CD14-positive monocyte (primary cell): ENCODE measurements around the gene ZNF837. TPM values are rescaled to one million over a fixed set of nuclear protein-coding genes. Genes with fewer than 3 reads are reported as not detected.

ENCODE experiments used
- DNase-seq, 3 donors: peaks; one replicate each; pipeline ENCODE4 v3.0.0-alpha.2; 2011 to 2022
- H2AFZ ChIP-seq: 2 replicates; pipeline ENCODE4 v1.6.0; 2012; ENCODE audit warnings: mild to moderate bottlenecking, low read depth, low read length, inconsistent platforms; ENCODE audit not compliant: insufficient read depth, poor library complexity, severe bottlenecking
- H3K27ac ChIP-seq, 2 donors: 1 replicate in 1 of 2; 2 replicates in 1 of 2; pipeline ENCODE4 v1.5.1; 2012 to 2013; ENCODE audit warnings: low read length in 2 of 2, control low read depth in 1 of 2, inconsistent platforms in 1 of 2, low read depth in 1 of 2, mild to moderate bottlenecking in 1 of 2
- H3K27me3 ChIP-seq, 2 donors: one replicate each; pipeline versions ENCODE4 v1.6.0 to v1.6.1; 2011 to 2013; ENCODE audit warnings: low read length in 2 of 2; ENCODE audit not compliant: control insufficient read depth in 2 of 2, insufficient read depth in 2 of 2
- H3K36me3 ChIP-seq, 2 donors: replicated peaks in 1 of 2; 1 replicate in 1 of 2; 2 replicates in 1 of 2; pipeline versions ENCODE4 v1.5.1 to v1.6.1; 2012 to 2013; ENCODE audit warnings: low read length in 2 of 2, control low read depth in 1 of 2, inconsistent platforms in 1 of 2, mild to moderate bottlenecking in 1 of 2; ENCODE audit not compliant: insufficient read depth in 2 of 2, control insufficient read depth in 1 of 2
- H3K4me1 ChIP-seq, 2 donors: 1 replicate in 1 of 2; 2 replicates in 1 of 2; pipeline versions ENCODE4 v1.5.1 to v1.6.1; 2012 to 2013; ENCODE audit warnings: low read length in 2 of 2, control low read depth in 1 of 2, inconsistent platforms in 1 of 2, mild to moderate bottlenecking in 1 of 2, moderate library complexity in 1 of 2; ENCODE audit not compliant: insufficient read depth in 2 of 2, control insufficient read depth in 1 of 2
- H3K4me2 ChIP-seq: replicated peaks from 2 replicates; pipeline ENCODE3; 2012; ENCODE audit warnings: low read length, moderate library complexity, mild to moderate bottlenecking; ENCODE audit not compliant: poor library complexity, severe bottlenecking; ENCODE audit errors: extremely low read depth
- H3K4me3 ChIP-seq, 3 experiments: fragments of 200-600 bp in 1 of 3; sonication (generic) in 1 of 3; replicated peaks in 1 of 3; 1 replicate in 2 of 3; 2 replicates in 1 of 3; pipeline ENCODE4 v1.5.1; 2011 to 2013; ENCODE audit warnings: low read length in 3 of 3, mild to moderate bottlenecking in 3 of 3, control low read depth in 2 of 3, low read depth in 2 of 3, inconsistent platforms in 1 of 3, moderate library complexity in 1 of 3
- H3K79me2 ChIP-seq: 2 replicates; pipeline ENCODE4 v1.6.0; 2012; ENCODE audit warnings: mild to moderate bottlenecking, control low read depth, inconsistent platforms, low read length, moderate library complexity; ENCODE audit not compliant: insufficient read depth
- H3K9ac ChIP-seq: 2 replicates; pipeline ENCODE4 v1.6.0; 2017; ENCODE audit warnings: low read length, mild to moderate bottlenecking; ENCODE audit not compliant: insufficient read depth, poor library complexity, severe bottlenecking
- H3K9me3 ChIP-seq, 2 donors: replicated peaks in 1 of 2; 1 replicate in 1 of 2; 2 replicates in 1 of 2; pipeline versions ENCODE4 v1.5.1 to v1.6.1; 2012 to 2013; ENCODE audit warnings: low read length in 2 of 2, control low read depth in 1 of 2; ENCODE audit not compliant: control insufficient read depth in 1 of 2, insufficient read depth in 1 of 2
- H4K20me1 ChIP-seq: 2 replicates; pipeline ENCODE4 v1.6.0; 2012; ENCODE audit warnings: mild to moderate bottlenecking, low read length, control low read depth, moderate library complexity; ENCODE audit not compliant: insufficient read depth
- H3K27ac Mint-ChIP-seq, 7 donors: one replicate each; pipeline ENCODE4 v1.8.0; 2020; ENCODE audit warnings: mild to moderate bottlenecking in 7 of 7, mixed read lengths in 7 of 7, moderate library complexity in 6 of 7, inconsistent platforms in 2 of 7
- H3K27me3 Mint-ChIP-seq, 3 donors: one replicate each; pipeline ENCODE4 v1.8.0; 2021 to 2022; ENCODE audit warnings: low read depth in 3 of 3, mild to moderate bottlenecking in 3 of 3, mixed read lengths in 3 of 3, moderate library complexity in 3 of 3, inconsistent platforms in 1 of 3
- H3K36me3 Mint-ChIP-seq, 2 donors: one replicate each; pipeline ENCODE4 v1.8.0; 2020; ENCODE audit warnings: mixed read lengths in 2 of 2, inconsistent platforms in 1 of 2, mild to moderate bottlenecking in 1 of 2
- H3K4me1 Mint-ChIP-seq: one replicate; pipeline ENCODE4 v1.8.0; 2020; ENCODE audit warnings: mild to moderate bottlenecking, mixed read lengths
- H3K4me3 Mint-ChIP-seq, 2 donors: one replicate each; pipeline ENCODE4 v1.8.0; 2020; ENCODE audit warnings: mild to moderate bottlenecking in 2 of 2, mixed read lengths in 2 of 2, moderate library complexity in 1 of 2
- H3K9me3 Mint-ChIP-seq, 7 donors: one replicate each; pipeline ENCODE4 v1.8.0; 2020 to 2022; ENCODE audit warnings: mixed read lengths in 7 of 7, mild to moderate bottlenecking in 6 of 7, moderate library complexity in 6 of 7, inconsistent platforms in 2 of 7
- CTCF ChIP-seq: fragments of 200-600 bp; IDR thresholded peaks from one replicate; pipeline ENCODE4 v1.8.0; 2022; ENCODE audit warnings: antibody characterized with exemption, mild to moderate bottlenecking
- WGBS: methylation state at CpG from one replicate; pipeline ENCODE4 v1.1.5; 2013; ENCODE audit warnings: missing lambda C conversion rate; ENCODE audit not compliant: insufficient coverage; 5-methylcytosine and 5-hydroxymethylcytosine counted together
- intact Hi-C, 2 donors: fragments of 100-400 bp; cut with micrococcal nuclease; formaldehyde crosslinking; loops; one replicate each; pipeline versions ENCODE4 v1.15.0 to v1.15.1; 2023
- polyA plus RNA-seq, 3 donors: library from polyadenylated mRNA; depleted of rRNA in 1 of 3; unstranded in 2 of 3; stranded (reverse) in 1 of 3; fragments of 300-500 nt in 2 of 3; fragments of >200 nt in 1 of 3; fragmentation: Illumina TruSeq in 2 of 3; gene quantifications; 1 replicate in 2 of 3; 2 replicates in 1 of 3; pipeline ENCODE4 v1.2.3, GENCODE V29; 2012 to 2021

ZNF837 gene
- polyA plus RNA-seq, 3 donors = 0.13 to 0.72 (median 0.33) TPM

- under 1% methylated on average over 76 of the region's 82 CpGs for WGBS
- Mint-ChIP-seq H3K36me3 (peaks cover 13 to 24% of the 10 kb centered on the region in 2 donors), H3K27me3 (peaks cover 7 to 39% (median 16%) of the 10 kb centered on the region in 3 donors), H3K4me1 (peaks cover 30% of the 10 kb centered on the region), H3K9me3 (peaks cover 0 to 16% (median 4%) of the 10 kb centered on the region in 7 donors), H3K27ac (peak overlapping the region; percentile 55 to 88 (median 84)), H3K4me3 (peak overlapping the region; percentile 93 to 98)
- no peaks in the 10 kb centered on the region for H3K9me3 ChIP-seq
- H2AFZ ChIP-seq = peak overlapping the region; percentile 94
- intact Hi-C loops = no loop called here
- H3K79me2 ChIP-seq = no peaks in the 10 kb centered on the region
- no peaks in the 10 kb centered on the region for H4K20me1 ChIP-seq
- peak overlapping the region; percentile 62 to 89 (median 73) for H3K4me3 ChIP-seq
- H3K4me1 ChIP-seq = peaks cover 16 to 31% of the 10 kb centered on the region in 2 donors
- peak overlapping the region; percentile 70 for H3K9ac ChIP-seq
- H3K27me3 ChIP-seq = peaks cover 0 to 26% of the 10 kb centered on the region in 2 donors
- peak overlapping the region in 1 of 2 donors; percentile 75 for H3K27ac ChIP-seq
- H3K36me3 ChIP-seq = peaks cover 0 to 5% of the 10 kb centered on the region in 2 donors
- peak; percentile 47 to 57 (median 47) for DNase-seq
- H3K4me2 ChIP-seq = peak overlapping the region; percentile 98
- no peak for TF ChIP-seq CTCF
Observed at GRCh38 chr19:58346961-58347929, 33.6 kb downstream of the ZNF837 start.

GRCh38 chr19:58345558-58345957 lies 35.3 kb downstream of the ZNF837 start:
- no peak for TF ChIP-seq CTCF
- Mint-ChIP-seq H3K4me3 (peak overlapping the region in 1 of 2 donors; percentile 36), H3K27ac (peak overlapping the region in 1 of 7 donors; percentile 11), H3K9me3 (peaks cover 0 to 10% (median 0%) of the 10 kb centered on the region in 7 donors), H3K27me3 (peaks cover 10 to 29% (median 14%) of the 10 kb centered on the region in 3 donors), H3K4me1 (peaks cover 28% of the 10 kb centered on the region), H3K36me3 (peaks cover 14 to 16% of the 10 kb centered on the region in 2 donors)
- WGBS = 93% methylated on average over 2 of the region's 5 CpGs
- no peak overlapping the region for H3K27ac ChIP-seq
- H3K4me3 ChIP-seq = no peak overlapping the region
- no peaks in the 10 kb centered on the region for H3K9me3 ChIP-seq
- no peak for DNase-seq
- peaks cover 0 to 26% of the 10 kb centered on the region in 2 donors for H3K27me3 ChIP-seq
- no peak overlapping the region for H3K9ac ChIP-seq
- no peak overlapping the region for H3K4me2 ChIP-seq
- H3K4me1 ChIP-seq = peaks cover 16 to 31% of the 10 kb centered on the region in 2 donors
- H4K20me1 ChIP-seq = no peaks in the 10 kb centered on the region
- no peaks in the 10 kb centered on the region for H3K79me2 ChIP-seq
- intact Hi-C loops = no loop called here
- no peaks in the 10 kb centered on the region for H3K36me3 ChIP-seq
- no peak overlapping the region for H2AFZ ChIP-seq
